Measurements from ENCODE around the gene CCR5. TPM values are rescaled to one million over a fixed set of nuclear protein-coding genes. Genes with fewer than 3 reads are reported as not detected.
"Not testable (repeated sequence)": the region's sequence is repeated elsewhere in the genome, so short reads cannot be mapped to it uniquely, and the experiment has no call there.

The CCR5 gene
- total and polyA plus RNA-seq, 4 experiments from 2014 or later, result 0.59 to 6.9 (median 6.2) TPM

DNA sequence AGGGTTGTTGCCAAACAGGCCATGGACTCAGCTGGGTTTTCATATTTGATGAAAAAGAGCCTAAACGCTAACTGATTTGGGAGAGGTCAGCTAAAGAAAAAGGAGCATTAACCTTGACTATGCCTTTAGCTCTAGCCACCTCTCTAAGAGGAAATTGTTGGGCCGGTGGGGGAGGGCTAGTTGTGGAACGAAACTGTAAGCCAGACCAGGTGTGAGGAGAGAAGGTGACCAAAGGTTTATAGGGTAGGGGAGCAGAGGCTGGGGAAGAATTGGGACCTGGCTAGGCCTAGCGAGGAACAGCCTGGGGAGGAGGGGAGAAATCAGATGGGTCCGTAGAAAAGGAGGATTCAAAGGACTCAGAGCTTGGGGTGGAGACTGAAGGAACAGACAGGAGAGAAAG is 20.8 kb downstream of the CCR5 start:
- H3K4me3 Mint-ChIP-seq; H3K9me3 Mint-ChIP-seq; CTCF ChIA-PET (ENCODE audit: partially characterized antibody); H3K27ac Mint-ChIP-seq; H3K27me3 Mint-ChIP-seq; POLR2A ChIA-PET (ENCODE audit: partially characterized antibody); H3K27me3 ChIP-seq (ENCODE audit: insufficient read depth, low read length); H3K27ac ChIP-seq (ENCODE audit: low read depth, low read length); H3K36me3 ChIP-seq (ENCODE audit: insufficient read depth, low read length); H3K4me1 Mint-ChIP-seq; H3K4me3 ChIP-seq (ENCODE audit: low read length in 2 of 2); DNase-seq; H3K36me3 Mint-ChIP-seq; H3K4me1 ChIP-seq (ENCODE audit: insufficient read depth, low read length); intact Hi-C loops (cut with micrococcal nuclease); H3K9me3 ChIP-seq (ENCODE audit: control insufficient read depth in 1 of 2, low read length in 2 of 2): not testable (repeated sequence)

DNA sequence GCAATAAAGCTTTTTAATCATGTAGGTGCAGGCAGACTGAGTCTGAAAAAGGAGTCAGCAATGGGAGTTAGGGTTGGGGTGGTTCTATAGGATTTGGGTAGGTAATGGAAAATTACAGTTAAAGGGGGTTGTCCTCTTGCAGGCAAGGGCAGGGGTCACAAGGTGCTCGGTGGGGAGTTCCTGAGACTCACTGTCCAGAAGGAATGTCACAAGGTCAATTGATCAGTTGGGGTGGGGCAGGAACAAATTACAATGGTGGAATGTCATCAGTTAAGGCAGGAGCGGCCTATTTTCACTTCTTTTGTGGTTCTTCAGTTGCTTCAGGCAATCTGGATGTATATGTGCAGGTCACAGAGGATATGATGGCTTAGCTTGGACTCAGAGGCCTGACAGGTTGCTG is 22.3 kb downstream of the CCR5 start:
- H3K9me3 Mint-ChIP-seq, result no peaks in the 10 kb centered on the region

DNA sequence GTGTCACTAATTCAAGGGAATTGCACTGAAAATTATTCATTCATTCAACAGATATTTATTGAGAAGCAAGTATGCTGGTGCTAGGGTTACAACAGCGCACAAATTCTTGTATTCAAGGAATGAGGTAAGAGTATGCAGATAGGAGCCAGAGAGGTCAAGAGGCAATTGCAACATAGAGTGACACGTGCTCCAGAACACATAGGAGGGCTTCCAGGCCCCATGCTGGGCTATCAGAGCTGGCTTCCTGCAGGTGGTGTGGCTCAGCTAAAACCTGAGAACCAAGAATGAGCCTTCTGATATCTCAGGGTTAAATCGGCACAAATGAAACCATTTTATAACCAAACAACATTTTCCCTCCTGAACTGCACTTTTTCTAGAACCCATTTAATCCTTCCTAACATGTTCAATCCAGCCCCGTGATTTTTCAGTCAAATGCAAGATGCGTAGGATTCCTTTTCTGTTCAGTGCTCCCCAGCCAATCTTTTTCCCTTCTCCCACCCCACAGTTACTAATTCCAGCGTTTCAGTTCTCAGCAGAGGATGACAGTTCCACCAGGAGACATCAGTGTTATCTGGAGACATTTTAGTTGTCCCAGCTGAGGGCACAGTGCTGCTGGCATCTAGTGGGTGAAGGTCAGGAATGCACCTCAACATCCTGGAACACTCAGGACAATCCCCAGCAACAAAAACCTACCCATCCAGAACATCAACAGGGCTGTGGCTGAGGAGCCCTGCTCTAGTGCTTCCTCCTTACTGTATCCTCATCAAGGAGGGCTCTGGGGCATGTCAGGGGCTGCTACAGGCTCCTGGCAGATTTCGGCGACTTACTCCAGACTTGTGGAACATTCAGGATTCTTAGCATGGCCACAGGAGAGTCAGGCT is 23.0 kb downstream of the CCR5 start:
- Histone ChIP-seq H3K4me3 (ENCODE audit: low read length in 2 of 2) (no peak overlapping the region), H3K27me3 (ENCODE audit: insufficient read depth, low read length) (no peaks in the 10 kb centered on the region), H3K9me3 (ENCODE audit: control insufficient read depth in 1 of 2, low read length in 2 of 2) (no peaks in the 10 kb centered on the region), H3K27ac (ENCODE audit: low read depth, low read length) (no peak overlapping the region), H3K36me3 (ENCODE audit: insufficient read depth, low read length) (no peaks in the 10 kb centered on the region), H3K4me1 (ENCODE audit: insufficient read depth, low read length) (no peaks in the 10 kb centered on the region)
- no peak for DNase-seq
- no peaks in the 10 kb centered on the region for H3K9me3 Mint-ChIP-seq
- POLR2A ChIA-PET (ENCODE audit: partially characterized antibody), result no interaction called here
- no peaks in the 10 kb centered on the region for H3K36me3 Mint-ChIP-seq
- no peak overlapping the region for H3K4me3 Mint-ChIP-seq
- peaks cover 0 to 3% (median 0%) of the 10 kb centered on the region in 4 donors for H3K4me1 Mint-ChIP-seq
- no peaks in the 10 kb centered on the region for H3K27me3 Mint-ChIP-seq
- intact Hi-C loops (cut with micrococcal nuclease), result no loop called here
- CTCF ChIA-PET (ENCODE audit: partially characterized antibody), result no interaction called here
- H3K27ac Mint-ChIP-seq, result peak overlapping the region in 1 of 7 donors; percentile 52

More for the DNA sequence above, 22.3 kb downstream of the CCR5 start:
- no peaks in the 10 kb centered on the region for H3K4me1 ChIP-seq (ENCODE audit: insufficient read depth, low read length)
- no peaks in the 10 kb centered on the region for H3K36me3 ChIP-seq (ENCODE audit: insufficient read depth, low read length)
- DNase-seq, result no peak
- Mint-ChIP-seq H3K27ac (peak overlapping the region in 1 of 7 donors; percentile 19), H3K4me1 (peaks cover 0 to 3% (median 0%) of the 10 kb centered on the region in 4 donors), H3K36me3 (no peaks in the 10 kb centered on the region), H3K4me3 (no peak overlapping the region), H3K27me3 (no peaks in the 10 kb centered on the region)
- no peaks in the 10 kb centered on the region for H3K27me3 ChIP-seq (ENCODE audit: insufficient read depth, low read length)
- ChIA-PET POLR2A (ENCODE audit: partially characterized antibody) (no interaction called here), CTCF (ENCODE audit: partially characterized antibody) (no interaction called here)
- intact Hi-C loops (cut with micrococcal nuclease), result no loop called here
- H3K27ac ChIP-seq (ENCODE audit: low read depth, low read length), result no peak overlapping the region
- H3K4me3 ChIP-seq (ENCODE audit: low read length in 2 of 2), result no peak overlapping the region
- no peaks in the 10 kb centered on the region for H3K9me3 ChIP-seq (ENCODE audit: control insufficient read depth in 1 of 2, low read length in 2 of 2)

DNA sequence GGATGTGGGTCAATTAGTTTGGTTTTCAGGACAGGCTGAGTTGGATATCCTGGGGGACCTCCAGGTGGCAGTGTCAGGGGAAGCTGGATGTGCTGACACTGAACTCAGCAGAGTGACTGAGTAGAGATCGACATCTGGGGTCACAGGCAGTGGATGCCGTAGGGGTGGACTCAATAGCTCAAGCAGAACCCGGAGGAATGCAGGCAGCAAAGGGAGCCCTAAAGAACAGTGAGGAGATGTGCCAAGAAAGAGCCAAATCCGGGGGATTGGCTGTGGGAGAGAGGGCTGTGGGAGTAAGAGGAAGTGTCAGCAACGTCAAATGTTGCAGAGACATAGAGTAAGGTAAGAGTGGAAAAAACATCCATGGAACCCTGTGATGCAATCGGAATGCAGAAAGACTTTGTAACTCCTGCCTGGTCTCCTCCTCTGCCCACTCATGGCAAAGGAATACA is 24.5 kb downstream of the CCR5 start:
- intact Hi-C loops (cut with micrococcal nuclease), result no loop called here
- no peaks in the 10 kb centered on the region for H3K36me3 ChIP-seq (ENCODE audit: insufficient read depth, low read length)
- H3K27ac ChIP-seq (ENCODE audit: low read depth, low read length), result no peak overlapping the region
- H3K27me3 Mint-ChIP-seq, result no peaks in the 10 kb centered on the region
- no peak overlapping the region for H3K4me3 ChIP-seq (ENCODE audit: low read length in 2 of 2)
- H3K27me3 ChIP-seq (ENCODE audit: insufficient read depth, low read length), result no peaks in the 10 kb centered on the region
- no peak for DNase-seq
- no peaks in the 10 kb centered on the region for H3K9me3 Mint-ChIP-seq
- CTCF ChIA-PET (ENCODE audit: partially characterized antibody), result interaction anchor here (0.6 kb wide), 1 partner anchor 88 kb away, joined by 3 read pairs; no protein-coding TSS in a partner anchor
- POLR2A ChIA-PET (ENCODE audit: partially characterized antibody), result no interaction called here
- H3K27ac Mint-ChIP-seq, result peak overlapping the region in 1 of 7 donors; percentile 6
- no peaks in the 10 kb centered on the region for H3K36me3 Mint-ChIP-seq
- no peak overlapping the region for H3K4me3 Mint-ChIP-seq
- no peaks in the 10 kb centered on the region for H3K9me3 ChIP-seq (ENCODE audit: control insufficient read depth in 1 of 2, low read length in 2 of 2)
- no peaks in the 10 kb centered on the region for H3K4me1 ChIP-seq (ENCODE audit: insufficient read depth, low read length)
- H3K4me1 Mint-ChIP-seq, result peaks cover 0 to 3% (median 0%) of the 10 kb centered on the region in 4 donors

DNA sequence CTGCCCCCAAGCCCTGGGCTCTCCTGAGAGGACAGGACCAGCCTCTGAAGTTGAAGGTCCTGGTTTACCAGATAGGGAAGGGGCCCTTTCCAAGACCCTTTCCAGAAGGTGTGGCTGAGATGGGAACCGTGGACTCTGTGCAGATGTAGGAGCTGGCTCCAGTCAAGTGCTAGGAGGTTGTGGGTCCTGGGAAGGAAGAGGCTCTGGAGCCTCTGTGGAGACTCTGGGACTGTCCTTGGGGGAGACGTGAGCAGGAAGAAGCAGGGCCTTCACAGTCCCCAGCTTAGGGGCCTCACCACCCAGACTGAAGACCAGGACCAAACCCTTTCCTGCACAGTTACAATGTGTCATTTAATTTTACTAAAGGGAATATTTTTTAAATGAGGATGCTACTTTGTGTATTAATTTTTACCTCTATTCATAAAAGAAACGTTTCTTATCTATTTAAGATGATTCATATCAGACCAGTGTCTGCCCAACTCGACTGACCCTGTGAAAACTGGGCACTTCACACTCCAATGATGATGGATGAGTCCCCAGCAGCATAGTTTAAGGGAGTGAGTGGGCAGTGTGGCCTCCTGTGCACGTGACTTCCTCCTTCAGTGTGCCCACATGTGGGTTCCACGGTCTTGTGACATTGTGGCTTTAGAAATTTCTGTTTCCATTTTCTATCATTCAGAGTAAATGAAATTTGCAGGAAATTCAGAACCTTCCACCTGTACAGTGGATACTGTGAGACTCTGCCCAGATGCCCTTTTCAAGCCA is 25.2 kb downstream of the CCR5 start:
- Histone ChIP-seq H3K27ac (ENCODE audit: low read depth, low read length) (no peak overlapping the region), H3K9me3 (ENCODE audit: control insufficient read depth in 1 of 2, low read length in 2 of 2) (no peaks in the 10 kb centered on the region), H3K4me1 (ENCODE audit: insufficient read depth, low read length) (no peaks in the 10 kb centered on the region), H3K4me3 (ENCODE audit: low read length in 2 of 2) (no peak overlapping the region), H3K27me3 (ENCODE audit: insufficient read depth, low read length) (no peaks in the 10 kb centered on the region), H3K36me3 (ENCODE audit: insufficient read depth, low read length) (no peaks in the 10 kb centered on the region)
- DNase-seq, result no peak
- intact Hi-C loops (cut with micrococcal nuclease), result no loop called here
- peaks cover 0 to 3% (median 0%) of the 10 kb centered on the region in 4 donors for H3K4me1 Mint-ChIP-seq
- no peaks in the 10 kb centered on the region for H3K36me3 Mint-ChIP-seq
- CTCF ChIA-PET (ENCODE audit: partially characterized antibody), result no interaction called here
- no peaks in the 10 kb centered on the region for H3K27me3 Mint-ChIP-seq
- POLR2A ChIA-PET (ENCODE audit: partially characterized antibody), result no interaction called here
- H3K27ac Mint-ChIP-seq, result peak overlapping the region in 1 of 7 donors; percentile 11
- no peak overlapping the region for H3K4me3 Mint-ChIP-seq
- H3K9me3 Mint-ChIP-seq, result no peaks in the 10 kb centered on the region

DNA sequence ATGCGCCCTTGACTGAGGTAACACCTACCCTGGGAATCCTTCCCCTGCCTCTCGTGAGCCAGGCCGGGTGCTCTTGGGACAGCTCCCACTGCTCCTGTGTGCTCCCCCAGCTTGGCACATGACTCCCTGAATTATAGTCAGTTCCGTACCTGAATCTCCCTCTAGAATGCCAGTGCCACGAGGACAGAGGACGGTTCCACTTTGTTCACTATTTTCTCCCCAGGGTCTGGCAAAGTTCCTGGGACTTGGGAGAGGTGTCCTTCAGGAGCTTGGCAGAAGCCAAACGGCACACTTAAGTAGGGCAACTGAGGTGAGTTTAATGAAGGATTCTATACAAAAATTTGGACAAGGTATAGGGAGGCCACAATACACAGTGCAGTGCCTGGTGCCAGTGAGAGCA is 26.4 kb downstream of the CCR5 start:
- ChIA-PET POLR2A (ENCODE audit: partially characterized antibody) (no interaction called here), CTCF (ENCODE audit: partially characterized antibody) (no interaction called here)
- no peaks in the 10 kb centered on the region for H3K36me3 Mint-ChIP-seq
- H3K27me3 Mint-ChIP-seq, result no peaks in the 10 kb centered on the region
- intact Hi-C loops (cut with micrococcal nuclease), result no loop called here
- no peaks in the 10 kb centered on the region for H3K9me3 ChIP-seq (ENCODE audit: control insufficient read depth in 1 of 2, low read length in 2 of 2)
- H3K27ac Mint-ChIP-seq, result no peak overlapping the region
- H3K4me1 ChIP-seq (ENCODE audit: insufficient read depth, low read length), result no peaks in the 10 kb centered on the region
- H3K27ac ChIP-seq (ENCODE audit: low read depth, low read length), result no peak overlapping the region
- H3K4me3 Mint-ChIP-seq, result no peak overlapping the region
- peaks cover 0 to 3% (median 0%) of the 10 kb centered on the region in 4 donors for H3K4me1 Mint-ChIP-seq
- H3K4me3 ChIP-seq (ENCODE audit: low read length in 2 of 2), result no peak overlapping the region
- no peaks in the 10 kb centered on the region for H3K9me3 Mint-ChIP-seq
- no peaks in the 10 kb centered on the region for H3K27me3 ChIP-seq (ENCODE audit: insufficient read depth, low read length)
- no peaks in the 10 kb centered on the region for H3K36me3 ChIP-seq (ENCODE audit: insufficient read depth, low read length)
- DNase-seq, result no peak

DNA sequence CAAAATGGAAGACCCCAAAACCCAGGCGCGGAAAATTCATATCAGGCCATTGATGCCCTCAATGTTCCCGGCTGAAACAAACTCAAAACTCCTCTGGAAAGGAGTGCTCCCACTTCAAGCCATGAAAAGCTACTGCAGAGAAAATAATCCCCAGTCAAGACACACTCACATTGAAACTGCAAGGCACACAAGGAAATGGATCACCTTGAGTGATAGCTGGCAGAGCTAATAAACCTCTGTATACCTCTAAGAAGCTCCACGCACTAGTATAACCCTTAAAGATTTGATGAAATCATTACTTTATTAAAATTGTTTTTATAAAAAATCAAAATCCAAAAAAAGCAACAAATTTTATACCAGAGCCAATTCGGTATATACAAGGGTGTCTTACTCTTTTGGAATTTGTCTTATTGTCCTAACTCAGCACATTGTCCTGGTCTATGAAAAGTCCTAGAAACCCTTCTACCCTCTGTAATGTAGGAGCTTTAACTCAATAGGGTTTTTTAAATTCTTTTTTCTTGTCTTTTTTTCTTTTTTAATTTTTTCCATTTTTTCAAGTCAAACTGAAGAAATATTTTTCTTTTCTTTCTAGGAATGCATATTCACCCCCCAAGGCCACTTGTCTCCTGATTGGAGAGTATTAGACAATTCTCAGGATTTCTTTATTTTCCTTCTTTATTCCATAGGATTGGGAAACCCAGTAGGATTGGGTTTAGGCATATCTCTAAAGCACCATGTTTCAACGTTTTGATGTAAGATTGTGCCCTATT is 27.6 kb downstream of the CCR5 start:
- Histone ChIP-seq H3K36me3 (ENCODE audit: insufficient read depth, low read length) (no peaks in the 10 kb centered on the region), H3K4me3 (ENCODE audit: low read length in 2 of 2) (no peak overlapping the region), H3K4me1 (ENCODE audit: insufficient read depth, low read length) (no peaks in the 10 kb centered on the region), H3K9me3 (ENCODE audit: control insufficient read depth in 1 of 2, low read length in 2 of 2) (no peaks in the 10 kb centered on the region), H3K27ac (ENCODE audit: low read depth, low read length) (no peak overlapping the region), H3K27me3 (ENCODE audit: insufficient read depth, low read length) (no peaks in the 10 kb centered on the region)
- no peak overlapping the region for H3K4me3 Mint-ChIP-seq
- POLR2A ChIA-PET (ENCODE audit: partially characterized antibody), result no interaction called here
- no peaks in the 10 kb centered on the region for H3K9me3 Mint-ChIP-seq
- intact Hi-C loops (cut with micrococcal nuclease), result no loop called here
- DNase-seq, result no peak
- H3K27ac Mint-ChIP-seq, result no peak overlapping the region
- CTCF ChIA-PET (ENCODE audit: partially characterized antibody), result no interaction called here
- H3K4me1 Mint-ChIP-seq, result peaks cover 0 to 3% (median 0%) of the 10 kb centered on the region in 4 donors
- peaks cover 0 to 3% of the 10 kb centered on the region in 2 donors for H3K27me3 Mint-ChIP-seq
- no peaks in the 10 kb centered on the region for H3K36me3 Mint-ChIP-seq
